Thymus (tissue), 11 donors: ENCODE results near the gene NOX3. TPM values are rescaled to one million over a fixed set of nuclear protein-coding genes. Genes with fewer than 3 reads are reported as not detected.

Experiments
- DNase-seq, 9 donors: peaks; one replicate each; pipeline ENCODE4 v3.0.0-alpha.2; 2013; ENCODE audit warnings: low spot score in 9 of 9, low read depth in 6 of 9, missing footprints in 1 of 9
- H3K27ac ChIP-seq, 2 donors: one replicate each; pipeline ENCODE4 v1.5.1; 2013; ENCODE audit warnings: control low read depth in 1 of 2, low read depth in 1 of 2, low read length in 1 of 2, mild to moderate bottlenecking in 1 of 2, moderate library complexity in 1 of 2
- H3K27me3 ChIP-seq, 2 donors: one replicate each; pipeline ENCODE4 v1.5.1; 2013; ENCODE audit warnings: low read length in 1 of 2; ENCODE audit not compliant: control insufficient read depth in 2 of 2, insufficient read depth in 1 of 2
- H3K36me3 ChIP-seq, 2 donors: one replicate each; pipeline ENCODE4 v1.5.1; 2013; ENCODE audit warnings: low read length in 1 of 2, mild to moderate bottlenecking in 1 of 2, moderate library complexity in 1 of 2; ENCODE audit not compliant: control insufficient read depth in 2 of 2, insufficient read depth in 2 of 2
- H3K4me1 ChIP-seq, 2 donors: one replicate each; pipeline ENCODE4 v1.5.1; 2013; ENCODE audit warnings: low read length in 2 of 2; ENCODE audit not compliant: control insufficient read depth in 2 of 2, insufficient read depth in 2 of 2
- H3K4me3 ChIP-seq, 2 donors: one replicate each; pipeline ENCODE4 v1.5.1; 2013; ENCODE audit warnings: low read length in 2 of 2, control low read depth in 1 of 2, mild to moderate bottlenecking in 1 of 2
- H3K9me3 ChIP-seq, 2 donors: one replicate each; pipeline ENCODE4 v1.5.1; 2013; ENCODE audit warnings: low read length in 1 of 2, mild to moderate bottlenecking in 1 of 2; ENCODE audit not compliant: control insufficient read depth in 2 of 2, insufficient read depth in 1 of 2
- WGBS: extraction: QIAGEN DNeasy Blood & Tissue Kit; methylation state at CpG from one replicate; pipeline ENCODE4 v1.1.7; 2013; 5-methylcytosine and 5-hydroxymethylcytosine counted together
- polyA plus RNA-seq: library from polyadenylated mRNA; stranded (reverse); fragments of 200-250 nt; gene quantifications from one replicate; pipeline ENCODE4 v1.2.3, GENCODE V29; 2013
- total RNA-seq: library from RNA; stranded (reverse); fragments of 120-200 nt; gene quantifications from one replicate; pipeline ENCODE4 v1.2.4, GENCODE V29; 2013
- donor health status: healthy.

NOX3 gene
- total and polyA plus RNA-seq, 2 donors, result not detected

GRCh38 chr6:155412335-155412734, 43.3 kb downstream of the NOX3 start:
- H3K27ac ChIP-seq, result no peak overlapping the region
- DNase-seq, result no peak
- H3K27me3 ChIP-seq, result no peaks in the 10 kb centered on the region
- no peaks in the 10 kb centered on the region for H3K36me3 ChIP-seq
- 96% methylated on average over 1 of the region's 1 CpG for WGBS
- peaks cover 0 to 1% of the 10 kb centered on the region in 2 donors for H3K4me1 ChIP-seq
- no peaks in the 10 kb centered on the region for H3K9me3 ChIP-seq
- no peak overlapping the region for H3K4me3 ChIP-seq

GRCh38 chr6:155411154-155412052, 44.2 kb downstream of the NOX3 start:
- Histone ChIP-seq H3K9me3 (no peaks in the 10 kb centered on the region), H3K27ac (no peak overlapping the region), H3K27me3 (no peaks in the 10 kb centered on the region), H3K4me3 (no peak overlapping the region), H3K4me1 (no peaks in the 10 kb centered on the region), H3K36me3 (no peaks in the 10 kb centered on the region)
- DNase-seq, result no peak
- 96% methylated on average over 10 of the region's 10 CpGs for WGBS

GRCh38 chr6:155409391-155409790, 46.2 kb downstream of the NOX3 start:
- H3K4me1 ChIP-seq, result no peaks in the 10 kb centered on the region
- no peak overlapping the region for H3K27ac ChIP-seq
- H3K9me3 ChIP-seq, result no peaks in the 10 kb centered on the region
- no peaks in the 10 kb centered on the region for H3K27me3 ChIP-seq
- 98% methylated on average over 4 of the region's 4 CpGs for WGBS
- H3K4me3 ChIP-seq, result no peak overlapping the region
- no peak for DNase-seq
- H3K36me3 ChIP-seq, result no peaks in the 10 kb centered on the region

GRCh38 chr6:155408981-155409380, 46.7 kb downstream of the NOX3 start:
- WGBS, result 97% methylated on average over 9 of the region's 9 CpGs
- DNase-seq, result no peak

GRCh38 chr6:155408231-155408630, 47.4 kb downstream of the NOX3 start:
- H3K4me3 ChIP-seq, result no peak overlapping the region
- no peaks in the 10 kb centered on the region for H3K9me3 ChIP-seq
- H3K4me1 ChIP-seq, result no peaks in the 10 kb centered on the region
- H3K27ac ChIP-seq, result no peak overlapping the region
- no peaks in the 10 kb centered on the region for H3K36me3 ChIP-seq
- no peak for DNase-seq
- 95% methylated on average over 1 of the region's 1 CpG for WGBS
- no peaks in the 10 kb centered on the region for H3K27me3 ChIP-seq

More at GRCh38 chr6:155408981-155409380, 46.7 kb downstream of the NOX3 start:
- H3K27ac ChIP-seq, result no peak overlapping the region
- no peak overlapping the region for H3K4me3 ChIP-seq
- no peaks in the 10 kb centered on the region for H3K4me1 ChIP-seq
- no peaks in the 10 kb centered on the region for H3K9me3 ChIP-seq
- no peaks in the 10 kb centered on the region for H3K27me3 ChIP-seq
- no peaks in the 10 kb centered on the region for H3K36me3 ChIP-seq

- H3K27ac ChIP-seq, result no peak overlapping the region
- no peak overlapping the region for H3K4me3 ChIP-seq
- WGBS, result 96% methylated on average over 1 of the region's 1 CpG
- no peaks in the 10 kb centered on the region for H3K9me3 ChIP-seq
- no peaks in the 10 kb centered on the region for H3K27me3 ChIP-seq
- no peak for DNase-seq
- H3K4me1 ChIP-seq, result no peaks in the 10 kb centered on the region
- H3K36me3 ChIP-seq, result no peaks in the 10 kb centered on the region
Measured at GRCh38 chr6:155406801-155407200, 48.8 kb downstream of the NOX3 start.

- Histone ChIP-seq H3K27ac (no peak overlapping the region), H3K4me3 (no peak overlapping the region), H3K36me3 (no peaks in the 10 kb centered on the region), H3K4me1 (no peaks in the 10 kb centered on the region), H3K9me3 (no peaks in the 10 kb centered on the region), H3K27me3 (no peaks in the 10 kb centered on the region)
- 92% methylated on average over 3 of the region's 3 CpGs for WGBS
- no peak for DNase-seq
Measured at GRCh38 chr6:155404937-155405336, 50.7 kb downstream of the NOX3 start.

GRCh38 chr6:155402656-155403304, 52.9 kb downstream of the NOX3 start:
- no peaks in the 10 kb centered on the region for H3K9me3 ChIP-seq

GRCh38 chr6:155400654-155400965, 55.0 kb downstream of the NOX3 start:
- no peak for DNase-seq

More at GRCh38 chr6:155402656-155403304, 52.9 kb downstream of the NOX3 start:
- Histone ChIP-seq H3K4me1 (no peaks in the 10 kb centered on the region), H3K27me3 (no peaks in the 10 kb centered on the region), H3K27ac (no peak overlapping the region), H3K36me3 (no peaks in the 10 kb centered on the region), H3K4me3 (no peak overlapping the region)
- DNase-seq, result no peak
- WGBS, result 97% methylated on average over 7 of the region's 7 CpGs

More at GRCh38 chr6:155400654-155400965, 55.0 kb downstream of the NOX3 start:
- Histone ChIP-seq H3K27me3 (no peaks in the 10 kb centered on the region), H3K9me3 (no peaks in the 10 kb centered on the region), H3K27ac (no peak overlapping the region), H3K4me1 (no peaks in the 10 kb centered on the region), H3K36me3 (no peaks in the 10 kb centered on the region), H3K4me3 (no peak overlapping the region)
- 95% methylated on average over 2 of the region's 2 CpGs for WGBS
